ENCODE data around the gene ARHGAP40. TPM values are rescaled to one million over a fixed set of nuclear protein-coding genes. Genes with fewer than 3 reads are reported as not detected.

The ARHGAP40 gene
- total and polyA plus RNA-seq, 2 of the 13 experiments (the other 11 are each of a cell fraction or from before 2014, with no cell fraction given) = 0.75 to 2.1 TPM

- TF ChIP-seq TRIM24 (CRISPR knock-in tag; IDR thresholded peaks at IDR 0.05) (no peak), ZNF317 (CRISPR knock-in tag; IDR thresholded peaks at IDR 0.05) (no peak), ZNF142 (CRISPR knock-in tag; IDR thresholded peaks at IDR 0.05) (peak; percentile 51; the same call in 1 of the 2 replicates), ZC3H13 (CRISPR knock-in tag; IDR thresholded peaks at IDR 0.05) (no peak), ZNF703 (CRISPR knock-in tag; IDR thresholded peaks at IDR 0.05; ENCODE audit: borderline replicate concordance) (no peak), ZNF710 (CRISPR knock-in tag; IDR thresholded peaks at IDR 0.05; ENCODE audit: borderline replicate concordance) (no peak), LBX2 (CRISPR knock-in tag; IDR thresholded peaks at IDR 0.05; ENCODE audit: borderline replicate concordance) (no peak), MXD4 (CRISPR knock-in tag; IDR thresholded peaks at IDR 0.05) (no peak), SALL1 (CRISPR knock-in tag; IDR thresholded peaks at IDR 0.05) (peak; percentile 49; the same call in 1 of the 2 replicates), ZNF225 (CRISPR knock-in tag; IDR thresholded peaks at IDR 0.05) (no peak), TCF7 (IDR thresholded peaks at IDR 0.05; ENCODE audit: low read depth) (no peak), ZNF83 (CRISPR knock-in tag; IDR thresholded peaks at IDR 0.05; ENCODE audit: borderline replicate concordance) (peak; percentile 83; the same call in 1 of the 2 replicates), CEBPG (CRISPR knock-in tag; IDR thresholded peaks at IDR 0.05) (no peak), ZBTB4 (CRISPR knock-in tag; IDR thresholded peaks at IDR 0.05; ENCODE audit: borderline replicate concordance) (no peak), ZNF138 (CRISPR knock-in tag; IDR thresholded peaks at IDR 0.05; ENCODE audit: low read depth) (no peak), ZNF451 (CRISPR knock-in tag; IDR thresholded peaks at IDR 0.05) (no peak), TSC22D2 (CRISPR knock-in tag; IDR thresholded peaks at IDR 0.05; ENCODE audit: borderline replicate concordance) (peak; percentile 97)
Measured at GRCh38 chr20:38680500-38681306, 79.1 kb downstream of the ARHGAP40 start (continued).
